Endothelial cell (in vitro differentiated cells): ENCODE measurements around the gene RERE. TPM values are rescaled to one million over a fixed set of nuclear protein-coding genes. Genes with fewer than 3 reads are reported as not detected.

Experiments
- DNase-seq: peaks from one replicate; pipeline ENCODE4 v3.0.0; 2021; ENCODE audit warnings: low spot score
- H3K27ac Mint-ChIP-seq: one replicate; pipeline ENCODE4 v1.8.0; 2021; ENCODE audit warnings: mixed read lengths, inconsistent platforms; ENCODE audit not compliant: unreplicated experiment
- H3K27me3 Mint-ChIP-seq: one replicate; pipeline ENCODE4 v1.8.0; 2021; ENCODE audit warnings: mild to moderate bottlenecking, moderate library complexity, mixed read lengths, inconsistent platforms; ENCODE audit not compliant: unreplicated experiment
- H3K36me3 Mint-ChIP-seq: one replicate; pipeline ENCODE4 v1.8.0; 2021; ENCODE audit warnings: mild to moderate bottlenecking, low read depth, mixed read lengths, inconsistent platforms; ENCODE audit not compliant: unreplicated experiment
- H3K4me1 Mint-ChIP-seq: one replicate; pipeline ENCODE4 v1.8.0; 2021; ENCODE audit warnings: mild to moderate bottlenecking, mixed read lengths, inconsistent platforms; ENCODE audit not compliant: unreplicated experiment
- H3K4me3 Mint-ChIP-seq: one replicate; pipeline ENCODE4 v1.8.0; 2021; ENCODE audit warnings: mild to moderate bottlenecking, mixed read lengths, inconsistent platforms; ENCODE audit not compliant: unreplicated experiment
- H3K9me3 Mint-ChIP-seq: one replicate; pipeline ENCODE4 v1.8.0; 2021; ENCODE audit warnings: mixed read lengths, inconsistent platforms; ENCODE audit not compliant: unreplicated experiment
- CTCF ChIP-seq: fragments of 200-600 bp; sonication (generic); IDR thresholded peaks from one replicate; pipeline ENCODE4 v1.5.0; 2021; ENCODE audit warnings: antibody characterized with exemption; ENCODE audit not compliant: unreplicated experiment
- total RNA-seq: library from RNA; stranded (reverse); fragmentation: NEBNext Ultra II Directional; extraction: Animal tissue kit (Norgen Biotek cat#: 25700); gene quantifications from one replicate; pipeline ENCODE4 v1.2.1, GENCODE V29; 2021; ENCODE audit not compliant: unreplicated experiment

RERE gene
- total RNA-seq, 1 donor from 2014 or later: 115 TPM

- no peaks in the 10 kb centered on the region for H3K9me3 Mint-ChIP-seq
- no peaks in the 10 kb centered on the region for H3K27me3 Mint-ChIP-seq
- H3K4me3 Mint-ChIP-seq: peak overlapping the region; percentile 29
- H3K36me3 Mint-ChIP-seq: peaks cover 4% of the 10 kb centered on the region
- peak overlapping the region; percentile 20 for H3K27ac Mint-ChIP-seq
- TF ChIP-seq CTCF: no peak
- peaks cover 38% of the 10 kb centered on the region for H3K4me1 Mint-ChIP-seq
- DNase-seq: no peak
Measured at GRCh38 chr1:8708259-8708658, 109.2 kb downstream of the RERE start.

- H3K4me3 Mint-ChIP-seq: no peak overlapping the region
- DNase-seq: no peak
- peaks cover 36% of the 10 kb centered on the region for H3K4me1 Mint-ChIP-seq
- TF ChIP-seq CTCF: no peak
- peaks cover 4% of the 10 kb centered on the region for H3K27me3 Mint-ChIP-seq
- H3K27ac Mint-ChIP-seq: peak overlapping the region; percentile 62
- H3K9me3 Mint-ChIP-seq: no peaks in the 10 kb centered on the region
- H3K36me3 Mint-ChIP-seq: peaks cover 4% of the 10 kb centered on the region
Measured at GRCh38 chr1:8706995-8707396, 110.4 kb downstream of the RERE start.

GRCh38 chr1:8706291-8706690 lies 111.1 kb downstream of the RERE start:
- H3K27ac Mint-ChIP-seq: no peak overlapping the region

GRCh38 chr1:8704866-8705506 lies 112.5 kb downstream of the RERE start:
- H3K27ac Mint-ChIP-seq: peak overlapping the region; percentile 61

More at GRCh38 chr1:8706291-8706690, 111.1 kb downstream of the RERE start:
- Mint-ChIP-seq H3K27me3 (peaks cover 4% of the 10 kb centered on the region), H3K4me1 (peaks cover 37% of the 10 kb centered on the region), H3K4me3 (no peak overlapping the region), H3K36me3 (peaks cover 4% of the 10 kb centered on the region), H3K9me3 (no peaks in the 10 kb centered on the region)
- no peak for TF ChIP-seq CTCF
- DNase-seq: no peak

More at GRCh38 chr1:8704866-8705506, 112.5 kb downstream of the RERE start:
- H3K9me3 Mint-ChIP-seq: no peaks in the 10 kb centered on the region
- H3K36me3 Mint-ChIP-seq: peaks cover 4% of the 10 kb centered on the region
- no peak overlapping the region for H3K4me3 Mint-ChIP-seq
- peaks cover 4% of the 10 kb centered on the region for H3K27me3 Mint-ChIP-seq
- no peak for TF ChIP-seq CTCF
- peaks cover 41% of the 10 kb centered on the region for H3K4me1 Mint-ChIP-seq
- no peak for DNase-seq
